ENCODE data around the gene HCFC2.

DNA sequence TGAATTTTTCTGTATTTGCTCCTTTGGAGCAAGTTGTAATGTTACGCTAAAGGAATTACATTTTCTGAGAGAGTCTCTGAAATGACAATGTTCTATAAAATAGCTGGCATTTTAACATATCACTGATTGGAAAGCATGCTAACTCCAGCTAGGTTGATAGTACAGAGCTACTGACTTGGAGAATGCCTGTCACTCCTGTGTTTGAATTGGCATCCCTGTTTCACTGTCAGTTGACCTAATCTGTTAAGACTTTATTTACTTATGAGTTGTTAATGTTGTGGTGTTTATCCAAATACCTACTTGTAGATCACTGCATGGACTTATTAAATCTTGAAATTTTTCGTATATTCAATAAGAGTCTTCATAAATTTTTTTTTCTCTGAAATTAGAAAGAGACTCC, 33.6 kb downstream of the HCFC2 start:
- TF ChIP-seq, protein P1, sequence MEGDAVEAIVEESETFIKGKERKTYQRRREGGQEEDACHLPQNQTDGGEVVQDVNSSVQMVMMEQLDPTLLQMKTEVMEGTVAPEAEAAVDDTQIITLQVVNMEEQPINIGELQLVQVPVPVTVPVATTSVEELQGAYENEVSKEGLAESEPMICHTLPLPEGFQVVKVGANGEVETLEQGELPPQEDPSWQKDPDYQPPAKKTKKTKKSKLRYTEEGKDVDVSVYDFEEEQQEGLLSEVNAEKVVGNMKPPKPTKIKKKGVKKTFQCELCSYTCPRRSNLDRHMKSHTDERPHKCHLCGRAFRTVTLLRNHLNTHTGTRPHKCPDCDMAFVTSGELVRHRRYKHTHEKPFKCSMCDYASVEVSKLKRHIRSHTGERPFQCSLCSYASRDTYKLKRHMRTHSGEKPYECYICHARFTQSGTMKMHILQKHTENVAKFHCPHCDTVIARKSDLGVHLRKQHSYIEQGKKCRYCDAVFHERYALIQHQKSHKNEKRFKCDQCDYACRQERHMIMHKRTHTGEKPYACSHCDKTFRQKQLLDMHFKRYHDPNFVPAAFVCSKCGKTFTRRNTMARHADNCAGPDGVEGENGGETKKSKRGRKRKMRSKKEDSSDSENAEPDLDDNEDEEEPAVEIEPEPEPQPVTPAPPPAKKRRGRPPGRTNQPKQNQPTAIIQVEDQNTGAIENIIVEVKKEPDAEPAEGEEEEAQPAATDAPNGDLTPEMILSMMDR (IDR thresholded peaks at IDR 0.05): no peak
- no peak for TF ChIP-seq POLR2A (IDR thresholded peaks at IDR 0.05)
